HG03039 (cell line): ENCODE measurements around the gene CHPF.

Source experiments
- ATAC-seq: cut with Tn5 transposase; IDR thresholded peaks from one replicate; pipeline ENCODE4 v1.9.1; 2021; ENCODE audit warnings: mild to moderate bottlenecking, moderate library complexity; ENCODE audit not compliant: unreplicated experiment

Gene CHPF

DNA sequence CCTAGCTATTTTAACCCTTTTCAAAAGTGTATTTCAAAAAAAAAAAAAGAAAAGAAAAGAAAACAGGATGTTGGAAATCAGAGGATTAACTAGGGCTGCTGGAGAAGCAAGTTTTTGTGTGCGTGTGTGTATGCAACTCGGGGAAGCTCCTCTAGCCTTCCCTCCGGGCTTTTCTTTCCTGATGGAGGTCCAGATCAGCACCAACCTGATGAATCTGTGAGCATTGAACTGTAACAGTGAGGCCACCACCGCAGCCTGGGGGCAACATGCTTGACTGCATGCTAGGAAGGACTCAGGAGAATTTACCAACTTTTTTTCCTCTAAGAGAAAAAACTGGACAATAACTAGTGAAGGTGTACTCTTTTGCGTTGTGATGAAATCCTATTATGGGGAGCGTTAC is 25.4 kb upstream of the CHPF start:
- no peak for ATAC-seq

DNA sequence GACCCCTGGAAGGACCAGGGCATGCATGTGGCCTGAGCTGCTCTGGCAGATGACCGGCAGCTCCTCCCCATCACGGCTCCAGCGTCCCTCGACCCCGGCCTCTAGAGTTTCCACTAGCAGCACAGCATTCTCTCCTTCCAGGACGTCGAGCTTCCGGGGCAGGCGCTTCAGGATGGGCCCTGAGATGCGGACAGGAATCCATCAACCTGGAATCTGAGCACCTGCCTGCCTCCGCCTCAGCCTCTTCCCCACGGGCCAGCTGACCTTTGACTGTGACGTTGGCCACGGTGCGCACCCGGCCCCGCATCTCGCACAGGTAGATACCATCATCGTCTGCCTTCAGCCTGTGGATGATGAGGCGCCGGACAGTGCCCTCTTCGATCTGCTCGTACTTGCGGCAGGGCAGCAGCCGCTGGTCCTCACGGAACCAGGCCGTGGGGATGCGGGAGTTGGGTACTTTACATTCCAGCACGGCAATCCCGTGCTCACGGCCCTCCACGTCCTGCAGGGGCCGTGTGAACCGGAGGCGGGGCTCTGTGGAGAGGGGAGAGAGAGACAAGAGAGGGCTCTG is 24.3 kb upstream of the CHPF start:
- ATAC-seq = no peak

DNA sequence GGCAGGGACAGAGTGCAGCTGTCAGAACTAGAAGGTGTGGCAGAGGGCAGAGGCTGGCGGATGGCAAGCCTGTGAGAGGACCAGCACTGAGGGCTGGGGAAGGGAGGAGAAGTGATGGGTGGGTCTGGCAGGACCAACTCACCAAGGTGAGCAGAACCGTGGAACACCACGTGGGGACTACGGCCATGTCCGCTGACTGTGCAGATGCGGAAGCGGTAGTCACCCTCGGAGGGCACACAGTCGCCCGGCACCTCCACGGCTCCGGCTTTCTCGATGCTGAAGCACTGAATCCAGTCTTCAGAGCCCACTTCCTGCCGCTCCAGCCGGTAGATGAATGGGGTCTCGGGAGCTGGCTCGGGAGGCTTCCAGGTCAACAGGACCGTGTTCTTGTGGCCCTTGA is 23.5 kb upstream of the CHPF start:
- no peak for ATAC-seq

DNA sequence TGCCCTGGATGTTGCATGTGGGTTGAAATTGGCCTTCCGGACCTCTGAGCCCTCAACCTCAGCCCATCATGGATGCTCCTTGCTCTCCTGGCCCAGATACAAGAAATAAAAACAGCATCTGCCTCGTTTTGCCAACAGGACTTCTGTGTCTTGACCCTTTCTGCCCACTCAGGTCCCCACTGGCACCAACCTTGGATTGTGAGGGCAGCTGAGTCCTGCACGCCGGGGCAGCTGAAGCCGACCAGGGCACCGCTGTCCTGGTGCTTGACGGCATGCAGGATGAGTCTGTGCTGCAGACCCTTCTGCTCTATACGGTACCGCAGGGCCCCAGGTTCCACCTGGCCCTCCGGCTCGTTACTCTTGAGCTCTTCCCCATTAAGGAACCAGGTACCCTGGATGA is 23.0 kb upstream of the CHPF start:
- no peak for ATAC-seq

DNA sequence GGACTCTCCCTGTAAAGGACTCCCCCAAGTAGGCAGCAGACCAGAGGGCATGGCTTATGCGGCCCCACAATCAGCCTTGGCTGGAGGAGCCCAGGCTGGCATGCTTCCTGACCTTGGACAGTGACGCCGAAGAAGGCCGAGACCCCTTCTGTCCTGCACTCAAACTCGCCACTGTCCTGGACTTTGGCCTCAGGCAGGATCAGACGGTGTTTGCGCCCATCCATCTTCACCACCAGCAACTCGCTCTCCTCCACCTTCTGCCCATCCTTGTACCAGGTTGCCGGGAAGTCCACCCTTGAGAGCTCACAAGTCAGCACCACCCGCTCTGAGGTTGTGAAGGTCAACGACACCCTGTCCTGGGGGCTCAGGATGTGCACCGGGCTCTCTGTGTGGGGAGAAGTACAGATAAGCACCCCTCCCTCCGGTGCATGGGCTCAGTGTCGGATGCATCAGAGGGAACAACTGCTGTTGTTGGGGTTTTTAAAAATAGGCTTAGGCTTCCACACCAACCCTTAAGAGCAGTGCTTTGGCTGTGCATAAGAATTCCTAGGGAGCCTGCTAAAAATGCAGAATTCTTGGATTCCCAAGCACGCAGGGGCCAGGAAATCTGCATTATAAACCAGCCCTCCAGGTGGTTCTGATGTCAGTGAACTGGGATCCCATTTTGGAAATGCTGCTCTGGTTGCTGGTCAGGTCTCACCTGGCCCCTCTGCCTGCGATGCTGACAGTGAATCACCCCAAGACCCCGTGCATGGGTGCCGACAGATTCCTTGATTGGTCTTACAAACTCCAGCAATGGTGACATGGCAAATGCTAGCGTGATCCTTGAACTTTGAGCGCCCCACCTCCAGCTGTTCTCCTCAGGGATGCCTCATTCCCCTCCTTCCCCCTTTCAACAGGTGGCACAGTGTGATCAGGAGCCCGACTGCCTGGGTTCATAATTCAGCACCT is 21.8 kb upstream of the CHPF start:
- no peak for ATAC-seq

DNA sequence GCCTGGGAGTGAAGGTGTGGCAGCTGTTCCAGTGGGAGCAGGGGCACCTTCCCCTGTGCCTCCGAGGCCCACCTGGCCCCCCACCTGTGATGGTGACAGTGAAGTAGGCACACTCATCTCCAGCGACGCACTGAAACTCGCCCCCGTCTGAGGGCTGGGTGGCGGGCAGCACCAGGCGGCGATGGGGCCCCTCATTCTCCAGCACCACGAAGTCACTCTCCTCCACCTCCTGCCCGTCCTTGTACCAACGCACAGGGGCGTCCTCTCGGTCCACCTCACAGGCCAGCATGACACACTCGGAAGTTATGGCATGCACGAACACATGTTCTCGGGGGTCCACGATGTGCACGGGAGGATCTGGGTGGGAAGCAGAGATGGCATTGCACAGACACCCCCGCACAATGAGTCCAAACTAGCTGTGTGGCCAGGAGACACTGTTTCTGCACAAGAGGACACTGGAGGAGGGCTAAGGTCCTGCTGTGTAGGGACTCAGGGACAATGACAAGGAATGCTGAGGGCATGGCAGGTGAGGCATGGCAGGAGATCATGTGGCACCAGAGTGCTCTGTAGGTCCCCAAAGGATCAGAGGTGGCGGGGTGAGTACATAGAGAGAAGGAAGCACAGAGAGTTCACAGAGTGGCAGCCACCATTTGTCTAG is 19.8 kb upstream of the CHPF start:
- ATAC-seq = no peak

DNA sequence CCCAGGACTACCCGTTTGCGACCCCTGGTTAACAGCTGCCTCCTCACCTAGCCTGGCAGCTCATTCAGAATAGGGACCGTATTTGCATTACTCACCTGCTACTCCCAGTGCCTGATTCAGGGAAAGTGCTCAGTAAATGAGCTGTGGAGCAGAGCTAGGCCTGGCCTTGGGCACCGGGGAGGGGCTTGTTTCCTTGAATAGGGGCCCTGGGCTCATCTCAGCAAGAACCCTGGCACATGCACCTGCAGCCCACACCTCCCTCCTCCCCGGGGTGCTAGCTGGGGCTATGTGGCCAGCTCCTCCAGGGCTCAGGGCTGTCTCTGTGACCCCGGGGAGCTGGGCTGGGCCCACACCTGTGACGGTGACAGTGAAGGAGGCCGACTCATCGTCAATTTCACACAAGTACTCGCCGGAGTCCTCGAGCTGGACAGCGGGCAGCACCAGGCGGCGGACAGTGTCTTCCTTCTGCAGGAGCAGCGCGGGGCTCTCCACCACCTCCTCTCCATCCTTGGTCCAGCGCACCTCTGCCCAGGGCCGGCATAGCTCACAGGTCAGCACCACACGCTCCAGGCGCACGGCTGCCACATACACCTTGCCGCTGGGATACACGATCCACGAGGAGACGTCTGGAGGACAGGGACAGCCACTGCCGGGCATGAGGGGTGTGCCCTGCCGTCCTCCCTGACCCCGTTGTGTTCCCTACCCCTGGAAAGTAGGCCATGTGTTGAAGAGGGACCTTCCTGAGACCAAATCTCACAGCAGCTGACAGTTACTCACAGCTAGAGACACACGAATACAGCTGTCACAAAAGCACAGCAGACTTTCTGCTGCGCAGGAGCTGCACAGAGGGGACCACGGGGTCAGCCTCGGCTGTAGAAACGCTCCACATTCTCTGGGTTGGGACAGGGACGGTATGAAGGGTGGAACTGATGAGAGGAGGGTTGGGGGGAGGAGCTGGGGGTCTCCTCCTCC is 18.7 kb upstream of the CHPF start:
- no peak for ATAC-seq

DNA sequence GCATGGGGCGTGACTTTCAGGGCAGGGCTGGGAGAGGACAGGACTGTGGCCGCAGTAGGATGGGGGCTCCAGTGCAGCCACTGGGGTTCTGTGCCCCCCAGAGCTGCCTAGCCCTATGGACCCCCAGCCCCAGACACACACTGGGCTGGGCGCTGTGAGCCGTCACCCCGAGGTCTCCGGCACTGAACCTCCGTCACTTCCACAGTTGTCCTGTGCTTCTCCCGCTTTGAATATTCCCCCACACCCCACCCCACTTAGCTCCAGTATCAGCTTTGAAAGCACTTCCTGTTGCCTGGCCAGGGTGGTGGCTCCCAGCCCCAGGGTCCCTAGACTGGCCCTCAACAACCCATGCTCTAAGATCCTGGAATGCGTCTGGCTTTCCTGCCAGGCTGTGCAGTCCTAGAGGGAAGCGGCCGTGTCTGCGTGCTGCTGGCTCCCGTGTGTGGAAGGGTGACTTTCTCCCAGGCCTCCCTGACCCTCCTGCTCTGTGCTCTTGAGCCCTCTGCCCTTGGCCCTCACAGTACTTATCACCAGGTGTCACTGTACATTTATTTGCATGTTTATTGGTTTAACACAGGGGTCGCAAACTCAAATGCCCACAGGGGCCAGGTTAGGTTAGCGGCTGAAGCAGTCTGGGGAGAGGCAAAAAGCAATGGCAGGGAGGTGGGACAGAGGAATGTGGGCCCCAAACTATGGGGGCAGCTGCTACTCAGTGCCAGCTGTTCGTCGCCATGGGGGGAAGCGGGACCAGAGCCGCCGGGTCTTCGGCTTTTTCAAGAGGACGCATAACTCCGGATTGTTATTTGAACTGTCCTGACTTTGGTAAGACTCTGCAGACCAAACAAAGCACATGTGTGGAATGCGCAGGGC is 17.8 kb upstream of the CHPF start:
- ATAC-seq = no peak

DNA sequence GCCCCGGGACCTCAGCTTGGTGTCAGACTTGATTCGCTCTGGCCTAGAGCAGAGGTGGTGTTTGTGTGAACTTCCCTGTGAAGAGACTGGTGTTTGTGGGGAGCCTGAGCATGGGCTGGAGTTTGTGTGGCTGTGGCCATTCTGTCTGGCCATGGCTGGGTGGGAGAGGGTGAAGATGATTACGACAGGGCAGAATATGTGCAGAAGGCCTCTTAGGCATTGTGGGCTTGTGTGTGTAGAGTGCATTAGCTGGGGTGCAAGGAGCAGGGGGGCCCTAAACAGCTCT is 17.2 kb upstream of the CHPF start:
- ATAC-seq = no peak

DNA sequence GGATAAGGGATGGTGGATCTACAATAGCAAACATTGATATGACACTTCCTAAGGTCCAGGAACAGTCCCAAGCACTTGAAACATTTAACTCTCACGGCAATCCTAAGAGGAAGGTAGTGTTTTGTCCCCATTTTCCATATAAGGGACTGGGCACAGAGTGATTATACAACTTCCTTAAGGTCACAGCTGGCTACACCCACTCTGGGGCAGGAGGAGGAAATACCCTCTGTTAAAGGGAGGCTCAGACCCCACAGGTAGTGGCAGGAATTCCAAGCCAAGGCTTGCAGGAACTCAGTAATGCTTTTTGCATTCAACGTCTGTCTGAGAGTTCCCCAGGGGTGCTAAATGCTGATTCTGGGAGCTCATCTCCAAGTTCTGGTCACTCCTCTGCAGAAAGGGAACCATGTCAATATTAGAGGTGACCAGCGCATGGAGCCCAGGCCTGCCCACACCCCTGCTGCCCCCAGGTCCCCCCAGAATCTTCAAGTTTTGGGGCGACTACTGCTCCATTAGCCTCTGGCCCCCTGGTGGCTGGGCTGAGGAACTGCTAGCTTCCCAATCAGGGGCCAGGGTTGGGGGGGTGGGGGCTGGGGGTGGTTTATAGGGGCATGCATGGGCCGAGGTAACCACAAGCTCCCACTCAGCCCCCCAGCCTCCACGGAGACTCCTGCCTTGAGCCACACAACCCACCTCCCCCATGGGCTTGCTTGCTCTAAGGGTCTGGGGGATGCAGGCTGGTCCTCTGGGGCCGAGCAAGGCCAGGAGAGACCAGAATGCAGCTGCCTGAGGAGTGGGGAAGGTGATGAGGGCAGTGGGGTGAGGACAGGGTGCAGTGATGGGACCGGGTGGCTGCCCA is 16.7 kb upstream of the CHPF start:
- ATAC-seq = no peak

DNA sequence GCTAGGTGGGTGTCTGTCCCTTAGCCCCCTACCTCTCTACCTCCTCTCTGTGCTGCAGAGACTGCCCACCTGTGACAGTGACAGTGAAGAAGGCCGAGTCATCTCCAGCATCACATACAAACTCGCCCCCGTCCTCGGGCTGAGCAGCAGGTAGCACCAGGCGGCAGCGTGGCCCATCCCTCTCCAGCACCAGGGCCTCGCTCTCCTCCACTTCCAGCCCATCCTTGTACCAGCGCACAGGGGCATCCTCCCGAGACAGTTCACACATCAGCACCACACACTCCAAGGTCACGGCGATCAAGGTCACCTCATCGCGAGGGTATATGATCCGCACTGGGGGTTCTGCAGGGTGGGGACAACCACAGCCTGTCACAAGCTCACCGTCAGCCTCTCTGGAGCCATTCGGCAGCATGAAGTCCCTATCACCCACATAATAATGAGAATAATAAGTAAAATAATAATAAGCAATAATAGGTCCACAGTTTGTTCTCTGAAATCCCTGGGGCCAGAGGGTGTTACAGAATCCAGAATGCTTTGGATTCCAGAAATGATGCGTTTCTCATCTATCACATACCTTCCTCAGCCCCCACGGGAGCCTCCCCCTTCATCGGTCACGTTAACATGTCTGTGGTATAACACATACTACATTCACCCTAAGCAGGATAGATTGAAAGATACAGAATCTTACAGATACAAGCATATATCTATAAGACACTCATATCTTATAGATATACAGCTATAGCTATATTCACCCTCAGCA is 15.7 kb upstream of the CHPF start:
- no peak for ATAC-seq

DNA sequence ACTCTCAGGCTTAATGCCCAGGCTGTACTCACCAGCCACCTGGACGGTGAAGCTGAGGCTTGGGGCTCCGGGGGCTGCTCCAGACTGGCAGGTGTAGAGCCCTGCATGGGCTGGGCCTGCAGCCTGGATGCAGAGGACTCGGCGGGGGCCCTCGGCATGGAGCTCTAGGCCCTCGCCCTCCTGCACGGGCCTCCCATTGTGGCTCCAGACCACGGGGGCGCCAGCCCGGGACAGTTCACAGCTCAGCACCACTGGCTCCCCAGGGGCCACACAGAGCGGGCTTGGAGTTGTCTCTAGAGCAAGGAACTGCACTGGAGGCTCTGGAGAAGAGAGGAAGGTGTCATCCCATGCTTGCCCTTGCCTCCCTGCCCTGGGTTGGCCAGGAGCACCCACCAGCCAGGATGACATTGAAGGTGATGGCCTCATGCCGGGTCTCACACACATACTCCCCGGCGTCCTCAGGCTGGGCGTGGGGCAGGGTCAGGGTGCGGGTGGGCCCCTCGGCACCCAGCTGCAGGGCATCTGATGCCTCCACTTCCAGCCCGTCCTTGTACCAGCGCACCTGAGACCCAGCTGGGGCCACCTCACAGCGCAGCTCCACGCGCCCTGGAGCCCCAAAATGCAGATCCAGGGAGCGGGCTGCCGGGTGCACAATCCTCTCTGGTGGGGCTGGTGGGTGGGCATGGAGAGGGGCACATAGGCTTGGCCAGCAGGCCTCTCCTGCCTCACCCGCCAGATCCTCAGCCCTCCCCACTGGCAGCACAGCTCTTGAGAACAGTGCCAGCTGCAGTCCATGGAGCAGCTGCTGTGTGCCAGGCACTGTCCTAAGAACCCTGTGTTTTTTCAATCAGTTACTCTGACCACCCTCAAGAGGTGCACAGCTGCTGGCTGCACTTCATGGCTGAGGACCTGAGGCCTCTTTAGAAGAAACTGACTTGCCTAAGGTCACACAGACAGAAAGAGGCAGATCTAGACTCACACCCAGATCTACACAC is 14.5 kb upstream of the CHPF start:
- ATAC-seq = no peak

DNA sequence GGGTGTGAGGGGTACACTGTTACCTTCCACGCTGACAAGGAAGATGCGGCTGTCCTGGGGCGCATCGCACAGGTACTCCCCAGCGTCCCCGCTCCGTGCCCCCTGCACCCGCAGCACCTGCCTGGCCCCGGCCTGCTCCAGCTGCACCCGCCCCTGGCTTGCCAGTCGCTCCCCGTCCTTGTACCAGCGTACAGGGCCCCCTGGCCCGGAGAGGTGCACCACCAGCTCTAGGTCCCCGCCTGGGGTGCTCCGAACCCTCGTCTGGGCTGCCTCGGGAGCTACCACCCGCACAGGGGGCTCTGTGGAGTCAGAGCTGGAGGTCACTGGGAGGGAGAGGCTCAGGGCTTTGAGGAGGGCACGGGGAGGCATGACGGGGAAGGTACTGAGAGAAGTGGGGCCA is 13.7 kb upstream of the CHPF start:
- no peak for ATAC-seq

DNA sequence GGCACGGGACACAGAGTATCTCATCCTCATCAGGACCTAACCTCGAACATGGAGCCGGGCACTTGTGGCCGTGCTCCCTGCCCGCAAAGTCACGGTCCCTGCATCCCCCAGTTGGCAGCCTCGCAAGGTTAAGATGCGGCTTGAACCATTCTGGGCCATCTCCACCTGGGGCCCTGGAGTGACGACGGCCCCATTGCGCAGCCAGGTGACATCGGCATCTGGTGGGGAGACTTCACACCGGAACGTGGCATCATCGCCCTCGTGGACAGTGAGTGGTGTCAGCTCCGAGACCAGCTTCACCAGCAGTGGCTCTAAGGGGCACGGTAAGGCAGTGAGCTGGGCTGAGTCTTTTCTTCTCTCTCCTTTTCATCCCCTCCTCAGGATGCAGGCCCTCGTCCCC is 12.8 kb upstream of the CHPF start:
- no peak for ATAC-seq

DNA sequence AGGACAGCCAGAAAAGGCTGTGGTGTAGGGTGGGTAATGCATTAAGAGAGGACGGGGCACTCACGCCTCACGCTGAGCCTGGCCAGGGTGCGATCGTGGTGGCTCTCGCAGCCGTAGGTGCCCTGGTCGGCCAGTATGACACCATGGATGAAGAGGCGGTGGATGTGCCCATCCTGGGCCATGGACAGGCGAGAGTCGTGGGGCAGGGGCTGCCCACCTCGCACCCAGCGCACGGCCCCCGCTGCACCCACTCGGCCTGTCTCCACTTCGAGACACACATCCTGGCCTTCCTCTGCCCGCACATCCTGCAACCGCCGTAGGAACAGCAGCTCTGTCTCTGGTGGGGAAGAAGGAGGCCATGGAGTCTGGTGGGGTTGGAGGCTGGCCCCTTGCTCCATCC is 12.3 kb upstream of the CHPF start:
- no peak for ATAC-seq

DNA sequence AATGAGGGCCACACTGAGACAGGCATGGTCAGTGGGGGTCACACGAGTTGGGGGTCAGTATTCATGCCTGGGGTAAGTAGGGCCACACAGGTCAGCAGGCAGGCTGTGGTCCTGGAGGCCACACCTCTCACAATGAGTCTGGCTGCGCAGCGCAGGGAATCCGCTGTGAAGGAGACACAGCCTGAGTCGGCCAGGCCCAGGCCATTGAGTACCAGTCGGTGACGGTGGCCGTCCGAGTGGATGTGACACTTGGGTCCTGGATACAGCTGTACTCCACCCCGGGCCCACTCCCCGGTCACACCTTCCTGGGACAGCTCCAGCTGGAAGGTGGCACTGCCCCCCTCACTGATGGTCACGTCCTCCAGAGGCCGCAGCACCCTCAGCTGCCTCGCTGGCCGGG is 10.7 kb upstream of the CHPF start:
- no peak for ATAC-seq

DNA sequence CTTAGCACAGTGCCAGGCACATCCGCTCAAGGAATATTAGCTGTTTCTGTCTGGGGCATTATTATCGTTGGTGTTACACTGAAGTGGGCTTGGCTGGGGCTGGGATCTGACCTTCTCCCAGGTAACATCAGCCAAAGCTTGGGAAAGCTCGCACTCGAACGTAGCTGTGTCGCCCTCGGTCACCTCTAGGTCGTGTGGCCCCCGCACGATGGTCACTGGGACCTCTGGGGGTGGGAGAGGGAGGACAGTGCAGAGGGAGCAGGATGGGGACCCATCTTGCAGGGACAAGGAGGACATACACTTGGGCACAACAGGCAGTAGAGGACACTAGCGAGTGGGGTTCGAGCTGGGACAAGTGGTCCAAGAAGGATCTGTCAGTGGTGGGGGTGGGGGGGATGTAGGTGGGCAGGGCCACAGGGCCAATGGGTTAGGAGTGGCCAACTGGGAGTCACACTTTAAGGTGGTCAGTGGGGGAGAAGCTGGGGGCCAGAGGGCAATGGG is 9.9 kb upstream of the CHPF start:
- ATAC-seq = no peak
